IMR-90 (cell line): ENCODE data around the gene LPAR1. TPM values are rescaled to one million over a fixed set of nuclear protein-coding genes. Genes with fewer than 3 reads are reported as not detected.

Source experiments
- ATAC-seq: fragments of 200-7000 bp; cut with Tn5 transposase; 2 replicates; pipeline ENCODE4 v1.9.1; 2020; ENCODE audit warnings: low read depth, mild to moderate bottlenecking, moderate library complexity
- BruUV-seq: library from RNA; stranded (reverse); fragments of 400-500 nt; replicated peaks from 2 replicates; lab custom pipeline; 2021; lab: Mats Ljungman, UMichigan
- CTCF ChIA-PET: fragments of 300-600 bp; formaldehyde crosslinking; extraction: SDS; loops from one replicate; lab custom pipeline; 2021; ENCODE audit warnings: antibody characterized with exemption; lab: Yijun Ruan, JAX
- POLR2A ChIA-PET: fragments of 300-600 bp; sonication (Branson Sonifier 250); formaldehyde crosslinking; loops from one replicate; lab custom pipeline; 2022; ENCODE audit warnings: antibody characterized with exemption; ENCODE audit not compliant: unreplicated experiment; lab: Charles Lee
- DNase-seq: peaks from one replicate; pipeline ENCODE4 v3.0.0; 2013
- H2AFZ ChIP-seq: replicated peaks from 2 replicates; pipeline ENCODE3; 2013; ENCODE audit warnings: low read length, mild to moderate bottlenecking; ENCODE audit not compliant: poor library complexity
- H2AK5ac ChIP-seq: 2 replicates; pipeline ENCODE4 v1.6.1; 2013; ENCODE audit warnings: low read depth, low read length, inconsistent platforms
- H2AK9ac ChIP-seq: replicated peaks from 2 replicates; pipeline ENCODE3; 2013; ENCODE audit warnings: mild to moderate bottlenecking, low read depth, low read length, moderate library complexity; ENCODE audit not compliant: poor library complexity
- H2BK120ac ChIP-seq: 2 replicates; pipeline ENCODE4 v1.6.1; 2013; ENCODE audit warnings: low read depth, low read length, inconsistent platforms
- H2BK15ac ChIP-seq: 3 replicates; pipeline ENCODE4 v1.6.1; 2013; ENCODE audit warnings: low read depth, low read length, inconsistent platforms
- H2BK20ac ChIP-seq: 2 replicates; pipeline ENCODE4 v1.6.1; 2013; ENCODE audit warnings: low read depth, mild to moderate bottlenecking, inconsistent platforms, low read length, moderate library complexity
- H2BK5ac ChIP-seq: 2 replicates; pipeline ENCODE4 v1.6.1; 2013; ENCODE audit warnings: mild to moderate bottlenecking, low read depth, low read length, inconsistent platforms; ENCODE audit not compliant: poor library complexity, severe bottlenecking
- H3K14ac ChIP-seq: replicated peaks from 2 replicates; pipeline ENCODE4 v1.6.1; 2013; ENCODE audit warnings: low read depth, low read length, inconsistent platforms
- H3K18ac ChIP-seq: 2 replicates; pipeline ENCODE4 v1.6.1; 2013; ENCODE audit warnings: low read depth, low read length, control low read depth
- H3K23ac ChIP-seq: 2 replicates; pipeline ENCODE4 v1.6.1; 2013; ENCODE audit warnings: low read depth, low read length, inconsistent platforms
- H3K27ac ChIP-seq: 2 replicates; pipeline ENCODE4 v1.5.1; 2013; ENCODE audit warnings: mild to moderate bottlenecking, control low read depth, low read length; ENCODE audit not compliant: insufficient read depth
- H3K27me3 ChIP-seq: 2 replicates; pipeline ENCODE4 v1.6.1; 2013; ENCODE audit warnings: low read length; ENCODE audit not compliant: control insufficient read depth, insufficient read depth
- H3K36me3 ChIP-seq: 2 replicates; pipeline ENCODE4 v1.6.1; 2013; ENCODE audit warnings: low read length, mixed read lengths; ENCODE audit not compliant: control insufficient read depth, insufficient read depth
- H3K4ac ChIP-seq: 2 replicates; pipeline ENCODE4 v1.6.1; 2013; ENCODE audit warnings: low read depth, low read length, inconsistent platforms
- H3K4me1 ChIP-seq: 2 replicates; pipeline ENCODE4 v1.6.1; 2013; ENCODE audit warnings: low read length, mixed read lengths; ENCODE audit not compliant: control insufficient read depth, insufficient read depth
- H3K4me2 ChIP-seq: 2 replicates; pipeline ENCODE4 v1.6.1; 2013; ENCODE audit warnings: low read depth, mild to moderate bottlenecking, control low read depth, low read length, moderate library complexity
- H3K4me3 ChIP-seq: 2 replicates; pipeline ENCODE4 v1.5.1; 2013; ENCODE audit warnings: low read depth, mild to moderate bottlenecking, control low read depth, low read length, moderate library complexity; ENCODE audit not compliant: insufficient read depth
- H3K56ac ChIP-seq: 2 replicates; pipeline ENCODE4 v1.6.1; 2013; ENCODE audit warnings: low read length, inconsistent platforms; ENCODE audit not compliant: insufficient read depth; ENCODE audit errors: extremely low read depth
- H3K79me1 ChIP-seq, 2 experiments: 2 replicates each; pipeline ENCODE4 v1.6.1; 2013; ENCODE audit warnings: low read length in 2 of 2, inconsistent platforms in 1 of 2, low read depth in 1 of 2
- H3K9ac ChIP-seq: 2 replicates; pipeline ENCODE4 v1.6.1; 2013; ENCODE audit warnings: low read depth, low read length, control low read depth
- H3K9me1 ChIP-seq: 2 replicates; pipeline ENCODE4 v1.6.1; 2013; ENCODE audit warnings: low read length, inconsistent platforms; ENCODE audit not compliant: insufficient read depth
- H3K9me3 ChIP-seq: 2 replicates; pipeline ENCODE4 v1.6.1; 2013; ENCODE audit warnings: low read length; ENCODE audit not compliant: control insufficient read depth, insufficient read depth
- H4K20me1 ChIP-seq: 2 replicates; pipeline ENCODE4 v1.6.1; 2013; ENCODE audit warnings: low read length, inconsistent platforms; ENCODE audit not compliant: insufficient read depth
- H4K5ac ChIP-seq: 2 replicates; pipeline ENCODE4 v1.6.1; 2013; ENCODE audit warnings: mild to moderate bottlenecking, low read depth, low read length, control low read depth
- H4K8ac ChIP-seq, 2 experiments: 2 replicates each; pipeline ENCODE4 v1.6.1; 2013; ENCODE audit warnings: low read depth in 2 of 2, low read length in 2 of 2, control low read depth in 1 of 2, inconsistent platforms in 1 of 2
- H4K91ac ChIP-seq: 2 replicates; pipeline ENCODE4 v1.6.1; 2013; ENCODE audit warnings: low read depth, low read length, inconsistent platforms; ENCODE audit not compliant: insufficient read depth
- FOS ChIP-seq: fragments of 150-350 bp; IDR thresholded peaks from 2 replicates; pipeline ENCODE4 v1.6.1; 2016; ENCODE audit warnings: low read depth, low read length
- MAFK ChIP-seq: IDR thresholded peaks from 2 replicates; pipeline ENCODE4 v1.6.1; 2012; ENCODE audit warnings: low read depth, low read length, improper control_type of control experiment
- NFE2L2 ChIP-seq: fragments of 150-350 bp; IDR thresholded peaks from 2 replicates; pipeline ENCODE4 v1.6.1; 2016; ENCODE audit warnings: low read depth, mild to moderate bottlenecking, low read length
- POLR2A ChIP-seq: IDR thresholded peaks from 2 replicates; pipeline ENCODE4 v1.6.1; 2012; ENCODE audit warnings: mild to moderate bottlenecking, low read depth, low read length
- WGBS, 2 experiments: methylation state at CpG; one replicate each; pipeline versions ENCODE4 v1.1.5 to v1.1.7; 2013; ENCODE audit warnings: missing lambda C conversion rate in 2 of 2; ENCODE audit not compliant: insufficient read length in 1 of 2; ENCODE audit errors: extremely low coverage in 2 of 2; 5-methylcytosine and 5-hydroxymethylcytosine counted together
- dilution Hi-C: fragments of 300-500 bp; cut with HindIII; formaldehyde crosslinking; loops from one replicate; pipeline ENCODE4 v1.14.3; 2018; ENCODE audit warnings: low sequenced_read_pairs; ENCODE audit not compliant: unreplicated experiment
- in situ Hi-C: fragments of 300-500 bp; cut with MboI; formaldehyde crosslinking; loops from 3 replicates; pipeline ENCODE4 v1.14.3; 2019; ENCODE audit warnings: low sequenced_read_pairs, inconsistent platforms, mixed read lengths
- intact Hi-C: fragments of 100-400 bp; cut with micrococcal nuclease; formaldehyde crosslinking; loops from 2 replicates; pipeline ENCODE4 v1.10.0; 2022
- polyA plus RNA-seq, 3 experiments: library from polyadenylated mRNA; depleted of rRNA; stranded (reverse); fragments of >200 nt; gene quantifications; 2 replicates each; pipeline ENCODE4 v1.2.3, GENCODE V29; 2012; ENCODE audit warnings: low replicate concordance in 1 of 3
- total RNA-seq: library from RNA; depleted of rRNA; stranded (reverse); fragments of >200 nt; gene quantifications from 2 replicates; pipeline ENCODE4 v1.2.3, GENCODE V29; 2012

Gene LPAR1
- total and polyA plus RNA-seq, 2 of the 4 experiments (the other 2 are of a cell fraction) = 171 to 315 TPM

DNA sequence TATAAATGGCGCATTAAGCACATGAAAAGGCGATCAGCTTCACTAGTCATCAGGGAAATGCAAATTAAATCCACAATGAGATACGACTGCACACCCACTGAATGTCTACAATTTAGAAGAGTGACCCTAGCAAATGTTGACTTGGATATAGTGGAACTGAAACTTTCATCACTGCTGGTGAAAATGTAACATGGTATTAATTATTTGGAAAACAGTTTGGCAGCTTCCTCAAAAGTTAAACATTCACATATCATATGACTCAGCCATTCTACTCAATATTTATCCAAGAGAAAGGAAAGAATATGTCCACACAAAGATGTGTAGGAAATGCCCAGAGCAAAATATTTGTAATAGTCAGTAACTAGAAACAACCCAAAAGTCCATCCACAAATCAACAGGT, 146.5 kb downstream of the LPAR1 start:
- H3K9me1 ChIP-seq = peaks cover 3% of the 10 kb centered on the region; the same call in 1 of the 2 replicates
- no peak overlapping the region for H3K23ac ChIP-seq
- TF ChIP-seq FOS (peak; percentile 29; the same call in 1 of the 2 replicates), POLR2A (no peak), NFE2L2 (peak; percentile 59; the same call in 1 of the 2 replicates), MAFK (no peak)
- H3K4me3 ChIP-seq = no peak overlapping the region
- peak; percentile 75 for DNase-seq
- peaks cover 7% of the 10 kb centered on the region; the same call in 1 of the 2 replicates for H4K20me1 ChIP-seq
- no peak overlapping the region for H2BK120ac ChIP-seq
- no CpG with 5 or more reads among the region's 3 CpGs for whole genome bisulfite sequencing, 2 experiments
- peaks cover 22 to 58% of the 10 kb centered on the region in 2 experiments; a peak in 3 of 4 replicates for H3K79me1 ChIP-seq
- peak overlapping the region; percentile 27; the same call in 1 of the 2 replicates for H3K4me2 ChIP-seq
- H2BK15ac ChIP-seq = no peak overlapping the region
- no peak overlapping the region for H3K27ac ChIP-seq
- H2BK20ac ChIP-seq = no peak overlapping the region
- ChIA-PET POLR2A (no interaction called here), CTCF (no interaction called here)
- H3K18ac ChIP-seq = no peak overlapping the region
- H4K91ac ChIP-seq = no peak overlapping the region
- H4K5ac ChIP-seq = no peak overlapping the region
- H2BK5ac ChIP-seq = peak overlapping the region; percentile 48
- dilution Hi-C loops (no loop called here), intact Hi-C loops (no loop called here), in situ Hi-C loops (no loop called here)
- H3K4ac ChIP-seq = no peak overlapping the region
- no peaks in the 10 kb centered on the region for H3K27me3 ChIP-seq
- peak overlapping the region in 1 of 2 experiments; percentile 6; a peak in 1 of 4 replicates for H4K8ac ChIP-seq
- H3K36me3 ChIP-seq = peaks cover 8% of the 10 kb centered on the region
- H3K9ac ChIP-seq = no peak overlapping the region
- no peak overlapping the region for H2AK9ac ChIP-seq
- H3K56ac ChIP-seq = no peak overlapping the region
- BruUV-seq = no TSS peak
- no peak overlapping the region for H2AFZ ChIP-seq
- H3K4me1 ChIP-seq = peaks cover 7% of the 10 kb centered on the region
- H3K9me3 ChIP-seq = no peaks in the 10 kb centered on the region
- no peak overlapping the region for H3K14ac ChIP-seq
- no peak overlapping the region for H2AK5ac ChIP-seq
- ATAC-seq = peak; percentile 56
